Measurements from ENCODE around the gene CXorf38. TPM values are rescaled to one million over a fixed set of nuclear protein-coding genes. Genes with fewer than 3 reads are reported as not detected.

Gene CXorf38
- total RNA-seq, 1 donor = 19.9 TPM

DNA sequence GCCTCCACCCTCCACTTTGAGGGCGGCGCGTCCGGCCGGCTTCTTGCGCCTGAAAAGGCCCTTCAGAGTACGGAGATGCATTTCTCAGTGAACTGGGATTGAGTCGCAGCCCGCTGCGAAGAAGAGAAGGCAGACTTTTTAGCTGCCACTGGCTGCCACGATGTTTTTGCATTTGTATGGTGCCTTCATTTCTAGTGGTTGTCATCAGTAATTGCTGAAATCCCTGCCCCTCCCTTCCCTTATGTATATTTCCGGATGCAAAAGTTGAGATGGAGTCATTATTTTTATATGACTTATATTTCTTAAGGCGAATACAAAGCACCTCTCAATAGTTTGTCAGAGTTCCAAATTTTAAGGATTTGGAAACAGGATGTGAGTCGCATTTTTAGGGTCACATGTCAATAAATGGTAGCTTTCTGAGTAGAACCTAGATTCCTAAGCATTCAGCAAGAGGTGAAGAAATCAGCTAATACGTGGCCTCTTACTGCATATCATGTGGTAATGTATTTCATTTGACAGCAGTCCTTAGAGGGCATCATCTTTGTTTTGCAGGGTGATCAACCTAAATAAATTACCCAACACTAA is 65.9 kb downstream of the CXorf38 start:
- TF ChIP-seq, protein P1, sequence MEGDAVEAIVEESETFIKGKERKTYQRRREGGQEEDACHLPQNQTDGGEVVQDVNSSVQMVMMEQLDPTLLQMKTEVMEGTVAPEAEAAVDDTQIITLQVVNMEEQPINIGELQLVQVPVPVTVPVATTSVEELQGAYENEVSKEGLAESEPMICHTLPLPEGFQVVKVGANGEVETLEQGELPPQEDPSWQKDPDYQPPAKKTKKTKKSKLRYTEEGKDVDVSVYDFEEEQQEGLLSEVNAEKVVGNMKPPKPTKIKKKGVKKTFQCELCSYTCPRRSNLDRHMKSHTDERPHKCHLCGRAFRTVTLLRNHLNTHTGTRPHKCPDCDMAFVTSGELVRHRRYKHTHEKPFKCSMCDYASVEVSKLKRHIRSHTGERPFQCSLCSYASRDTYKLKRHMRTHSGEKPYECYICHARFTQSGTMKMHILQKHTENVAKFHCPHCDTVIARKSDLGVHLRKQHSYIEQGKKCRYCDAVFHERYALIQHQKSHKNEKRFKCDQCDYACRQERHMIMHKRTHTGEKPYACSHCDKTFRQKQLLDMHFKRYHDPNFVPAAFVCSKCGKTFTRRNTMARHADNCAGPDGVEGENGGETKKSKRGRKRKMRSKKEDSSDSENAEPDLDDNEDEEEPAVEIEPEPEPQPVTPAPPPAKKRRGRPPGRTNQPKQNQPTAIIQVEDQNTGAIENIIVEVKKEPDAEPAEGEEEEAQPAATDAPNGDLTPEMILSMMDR (IDR thresholded peaks at IDR 0.05; ENCODE audit: insufficient read depth, low read depth, low read length) = no peak
- peak; percentile 48 for DNase-seq (ENCODE audit: low read depth)
- peak overlapping the region; percentile 75 for H3K4me3 ChIP-seq (ENCODE audit: low read depth, low read length)

DNA sequence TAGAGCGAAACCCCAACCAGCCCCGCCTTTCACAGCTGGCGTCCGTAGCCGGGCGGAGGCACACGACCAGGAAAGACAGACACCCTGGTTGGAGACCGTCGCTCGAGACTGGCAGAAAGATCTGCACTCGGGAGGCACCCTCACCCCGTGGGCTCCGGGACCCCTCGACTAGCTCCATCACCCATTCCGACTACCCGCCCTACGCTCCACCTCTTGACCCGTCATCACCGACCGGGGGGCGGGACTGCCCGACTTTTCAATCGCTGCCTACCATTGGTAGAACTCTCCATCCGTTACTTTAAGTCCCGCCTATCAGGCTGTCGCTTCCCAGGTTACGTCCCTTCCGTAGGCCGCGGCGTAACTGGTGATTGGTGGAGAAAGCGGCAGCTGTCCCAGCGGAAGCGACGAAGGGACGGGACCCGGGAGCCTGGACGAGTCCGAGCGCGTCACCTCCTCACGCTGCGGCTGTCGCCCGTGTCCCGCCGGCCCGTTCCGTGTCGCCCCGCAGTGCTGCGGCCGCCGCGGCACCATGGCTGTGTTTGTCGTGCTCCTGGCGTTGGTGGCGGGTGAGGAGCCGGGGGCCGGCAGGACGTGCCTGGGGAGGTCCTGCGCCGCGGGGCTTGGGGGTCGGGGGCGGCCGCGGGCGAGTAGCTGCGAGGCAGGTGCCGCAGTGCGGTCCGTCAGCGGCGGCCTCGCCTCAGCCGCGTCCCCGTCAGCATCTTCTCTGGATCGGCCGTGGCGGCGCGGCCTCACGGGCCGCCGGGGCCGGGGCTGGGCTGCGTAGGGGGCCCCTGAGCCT is 66.6 kb downstream of the CXorf38 start, which contains the start of gene ATP6AP2:
ATP6AP2 (plus strand) TSS at position 434 of the 799 bp plus-strand sequence; CDS start at position 530, 96 bp downstream.
- TF ChIP-seq, protein P1 (IDR thresholded peaks at IDR 0.05; ENCODE audit: insufficient read depth, low read depth, low read length) = no peak
- DNase-seq (ENCODE audit: low read depth) = peak; percentile 93
- peak within 1 kb of the TSS; percentile 75 for H3K4me3 ChIP-seq (ENCODE audit: low read depth, low read length)

DNA sequence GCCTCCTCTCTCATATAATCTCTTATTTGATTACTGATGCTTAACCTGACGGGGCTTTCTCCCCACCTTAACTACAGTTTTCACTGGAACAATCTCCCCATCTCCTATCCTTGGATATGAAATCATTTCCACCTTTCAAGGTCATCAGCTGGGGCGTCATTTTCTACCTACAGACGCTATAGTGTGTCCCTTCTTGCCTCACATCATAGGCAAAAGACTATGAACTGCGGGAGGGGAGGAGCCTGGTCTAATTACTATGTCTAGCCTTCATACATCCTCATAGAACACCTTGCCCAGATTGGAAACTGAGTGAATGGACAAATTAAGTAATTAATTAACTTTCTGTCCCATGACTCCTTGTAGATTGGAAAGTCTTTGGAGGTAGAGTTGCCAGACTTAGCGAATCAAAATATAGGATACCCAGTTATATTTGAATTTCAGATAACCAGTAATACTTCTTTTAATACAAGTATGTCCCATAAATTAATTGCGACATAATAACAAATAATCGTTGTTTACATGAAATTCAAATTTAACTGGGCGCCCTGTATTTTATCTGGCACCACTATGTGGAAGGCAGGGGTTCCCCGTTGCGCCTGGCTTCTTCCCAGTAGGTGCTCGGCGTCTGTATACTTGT is 67.3 kb downstream of the CXorf38 start:
- H3K4me3 ChIP-seq (ENCODE audit: low read depth, low read length) = peak overlapping the region; percentile 75
- TF ChIP-seq, protein P1 (IDR thresholded peaks at IDR 0.05; ENCODE audit: insufficient read depth, low read depth, low read length) = no peak
- DNase-seq (ENCODE audit: low read depth) = no peak

DNA sequence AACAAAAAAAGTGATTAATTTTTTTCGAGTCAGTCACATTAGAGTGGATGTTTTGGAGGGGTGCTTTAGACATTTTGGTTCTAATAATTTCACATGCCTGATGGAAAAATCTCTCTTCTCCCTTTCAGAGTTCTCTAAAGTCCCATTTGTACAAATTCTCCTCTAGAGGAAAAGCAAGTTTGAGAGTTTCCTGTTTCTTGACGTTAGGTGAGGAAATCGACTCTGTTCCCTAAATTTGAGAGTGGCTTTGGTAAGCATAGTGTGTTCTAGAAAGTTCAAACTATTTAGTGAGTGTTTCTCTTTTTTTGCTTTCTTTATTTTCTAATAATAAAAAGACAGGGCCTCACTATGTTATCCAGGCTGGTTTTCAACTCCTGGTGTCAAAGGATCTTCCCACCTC is 68.2 kb downstream of the CXorf38 start:
- TF ChIP-seq, protein P1 (IDR thresholded peaks at IDR 0.05; ENCODE audit: insufficient read depth, low read depth, low read length) = no peak
- H3K4me3 ChIP-seq (ENCODE audit: low read depth, low read length) = no peak overlapping the region
- DNase-seq (ENCODE audit: low read depth) = no peak

DNA sequence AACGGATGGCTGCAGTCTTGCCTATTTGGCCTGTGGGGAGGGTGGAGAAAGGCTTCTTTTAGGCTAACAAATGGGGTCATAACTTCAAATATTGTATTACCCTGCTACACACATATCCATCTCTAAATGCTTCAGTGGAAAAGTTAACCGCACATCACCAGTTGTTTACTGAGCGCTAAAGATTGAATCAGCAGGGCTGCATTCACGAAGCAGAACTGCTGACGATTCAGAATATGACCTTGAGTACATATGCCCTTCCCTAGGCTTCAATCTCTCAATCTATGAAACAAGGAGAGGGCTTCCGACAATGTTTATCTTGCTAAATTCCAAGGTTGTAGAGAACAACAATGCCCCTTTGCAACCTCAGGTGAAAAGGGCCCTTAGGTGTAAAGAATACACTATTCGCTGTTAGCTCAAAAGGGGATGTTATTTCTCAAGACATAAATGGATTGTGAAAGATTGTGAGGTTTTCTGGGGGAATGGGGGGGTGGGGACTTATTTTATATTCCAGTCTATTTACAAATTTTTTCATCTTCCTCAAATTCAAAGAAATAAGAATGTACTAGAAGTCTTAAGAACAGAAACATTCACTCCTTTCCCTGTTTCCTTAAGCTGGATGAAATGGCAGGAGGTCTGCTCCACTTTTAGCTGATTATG is 69.2 kb downstream of the CXorf38 start:
- no peak overlapping the region for H3K4me3 ChIP-seq (ENCODE audit: low read depth, low read length)
- TF ChIP-seq, protein P1 (IDR thresholded peaks at IDR 0.05; ENCODE audit: insufficient read depth, low read depth, low read length) = no peak
- DNase-seq (ENCODE audit: low read depth) = no peak

Other genes starting within 250 kb of the CXorf38 start
- 75.7 and 94.6 TPM in 2 replicates for gene ATP6AP2, start 66.6 kb downstream of the CXorf38 start, total RNA-seq
- gene MPC1L, start 24.1 kb downstream of the CXorf38 start, total RNA-seq = not detected in 2 replicates
- 24.2 and 29.4 TPM in 2 replicates for gene MED14, start 88.0 kb upstream of the CXorf38 start, total RNA-seq